HG02840 (cell line): ENCODE measurements around the gene PTBP1.
"Not testable (repeated sequence)": the region's sequence is repeated elsewhere in the genome, so short reads cannot be mapped to it uniquely, and the experiment has no call there.

Experiments used
- ATAC-seq: cut with Tn5 transposase; IDR thresholded peaks from one replicate; pipeline ENCODE4 v1.9.1; 2021; ENCODE audit warnings: mild to moderate bottlenecking, moderate library complexity, moderate number of reproducible peaks; ENCODE audit not compliant: unreplicated experiment, low FRiP score

Gene PTBP1

GRCh38 chr19:807627-808422 lies 10.6 kb downstream of the PTBP1 start:
- ATAC-seq: no peak

- ATAC-seq: no peak
Measured at GRCh38 chr19:808423-808775, 11.1 kb downstream of the PTBP1 start.

- no peak for ATAC-seq
Measured at GRCh38 chr19:810077-810855, 13.0 kb downstream of the PTBP1 start.

- ATAC-seq: no peak
Measured at GRCh38 chr19:810883-811489, 13.7 kb downstream of the PTBP1 start.

- ATAC-seq: no peak
Measured at GRCh38 chr19:811506-812048, 14.3 kb downstream of the PTBP1 start.

GRCh38 chr19:812049-812746 lies 14.9 kb downstream of the PTBP1 start:
- ATAC-seq: no peak

- ATAC-seq: no peak
Measured at GRCh38 chr19:812747-813218, 15.5 kb downstream of the PTBP1 start.

- ATAC-seq: no peak
Measured at GRCh38 chr19:813219-814151, 16.2 kb downstream of the PTBP1 start.

GRCh38 chr19:814152-815078 lies 17.2 kb downstream of the PTBP1 start:
- no peak for ATAC-seq

- no peak for ATAC-seq
Measured at GRCh38 chr19:815079-815774, 18.0 kb downstream of the PTBP1 start.

GRCh38 chr19:815775-816499 lies 18.7 kb downstream of the PTBP1 start:
- ATAC-seq: no peak

- no peak for ATAC-seq
Measured at GRCh38 chr19:816500-816857, 19.2 kb downstream of the PTBP1 start.

- ATAC-seq: not testable (repeated sequence)
Measured at GRCh38 chr19:820212-820611, 23.0 kb downstream of the PTBP1 start.

GRCh38 chr19:821231-821824 lies 24.1 kb downstream of the PTBP1 start:
- ATAC-seq: no peak

- ATAC-seq: no peak
Measured at GRCh38 chr19:821825-822503, 24.7 kb downstream of the PTBP1 start, which contains the start of gene PLPPR3. TSS of gene PLPPR3 (minus strand) at chr19:821955. CDS start at chr19:821559, 396 bp downstream.

GRCh38 chr19:823565-824121 lies 26.4 kb downstream of the PTBP1 start:
- ATAC-seq: no peak
